ENCODE measurements around the gene IFT122. TPM values are rescaled to one million over a fixed set of nuclear protein-coding genes. Genes with fewer than 3 reads are reported as not detected.
A peak's percentile ranks its signal among the peaks of the same experiment; 100 is the strongest.
"Not testable (repeated sequence)": the region's sequence is repeated elsewhere in the genome, so short reads cannot be mapped to it uniquely, and the experiment has no call there.

IFT122 gene
- total RNA-seq, 1 donor from 2014 or later, result 27.1 TPM

DNA sequence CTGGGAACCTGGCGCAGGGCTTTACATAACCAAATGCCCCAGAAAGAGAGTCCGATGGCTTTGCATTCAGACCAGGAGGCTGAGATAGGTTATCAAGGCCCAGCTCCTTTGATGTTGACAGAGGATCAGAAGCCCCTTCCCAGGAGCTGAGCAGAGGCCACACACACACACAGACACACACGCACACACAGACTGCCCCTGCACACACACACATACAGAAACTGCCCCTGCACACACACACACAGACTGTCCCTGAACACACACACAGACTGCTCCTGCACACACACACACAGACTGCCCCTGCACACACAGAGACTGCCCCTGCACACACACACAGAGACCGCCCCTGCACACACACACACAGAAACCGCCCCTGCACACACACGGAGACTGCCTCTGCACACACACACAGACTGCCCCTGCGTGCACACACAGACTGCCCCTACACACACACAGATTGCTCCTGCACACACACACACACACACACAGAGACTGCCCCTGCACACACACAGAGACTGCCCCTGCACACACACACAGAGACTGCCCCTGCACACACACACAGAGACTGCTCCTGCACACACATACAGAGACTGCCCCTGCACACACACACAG, 75.9 kb downstream of the IFT122 start:
- not testable (repeated sequence) for DNase-seq (ENCODE audit: low read depth in 2 of 2)

DNA sequence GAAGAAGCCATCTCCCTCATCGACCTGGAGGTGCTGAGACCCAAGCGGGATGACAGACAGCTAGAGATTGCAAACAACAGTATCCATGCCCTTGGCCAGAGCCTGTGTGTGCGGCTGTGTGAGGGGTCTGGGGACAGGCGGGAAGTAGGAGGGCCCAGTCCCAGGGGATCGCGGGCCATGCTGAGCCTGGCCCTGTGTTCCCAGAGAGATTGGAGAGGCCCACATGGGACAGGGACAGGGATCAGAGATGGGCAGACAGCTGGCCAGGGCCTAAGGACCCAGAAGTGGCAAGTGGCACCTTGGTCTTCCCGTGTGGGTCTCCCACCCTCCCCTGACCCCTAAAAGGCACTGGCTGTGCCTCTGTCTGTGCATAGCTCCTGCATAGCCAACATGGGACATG, 77.5 kb downstream of the IFT122 start:
- no peak for DNase-seq (ENCODE audit: low read depth in 2 of 2)

DNA sequence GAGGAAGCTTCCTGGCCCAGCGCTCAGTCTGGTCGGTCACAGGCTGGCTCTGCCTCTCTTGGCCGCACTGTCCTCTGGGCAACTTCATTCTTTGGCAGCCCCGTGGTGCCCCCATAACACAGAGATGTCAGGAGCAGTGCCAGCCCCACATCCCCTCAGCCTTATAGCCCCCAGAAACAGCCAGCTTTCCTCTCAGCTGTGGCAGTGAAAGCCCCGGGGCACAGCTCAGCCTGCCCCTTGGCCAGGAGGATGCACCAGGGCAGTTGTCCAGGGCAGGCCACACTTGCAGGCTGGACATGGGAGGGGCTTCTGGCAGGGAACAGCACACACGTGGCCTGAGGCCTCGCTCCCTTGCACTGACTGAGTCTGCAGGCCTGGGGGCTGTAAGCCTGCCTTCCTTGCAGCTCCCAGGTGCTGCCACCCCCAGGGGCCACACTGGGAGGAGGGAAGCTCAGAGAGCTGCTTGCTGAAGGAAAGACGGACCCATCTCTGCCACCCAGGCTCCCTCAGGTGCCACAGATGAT, 78.1 kb downstream of the IFT122 start:
- no peak for DNase-seq (ENCODE audit: low read depth in 2 of 2)

DNA sequence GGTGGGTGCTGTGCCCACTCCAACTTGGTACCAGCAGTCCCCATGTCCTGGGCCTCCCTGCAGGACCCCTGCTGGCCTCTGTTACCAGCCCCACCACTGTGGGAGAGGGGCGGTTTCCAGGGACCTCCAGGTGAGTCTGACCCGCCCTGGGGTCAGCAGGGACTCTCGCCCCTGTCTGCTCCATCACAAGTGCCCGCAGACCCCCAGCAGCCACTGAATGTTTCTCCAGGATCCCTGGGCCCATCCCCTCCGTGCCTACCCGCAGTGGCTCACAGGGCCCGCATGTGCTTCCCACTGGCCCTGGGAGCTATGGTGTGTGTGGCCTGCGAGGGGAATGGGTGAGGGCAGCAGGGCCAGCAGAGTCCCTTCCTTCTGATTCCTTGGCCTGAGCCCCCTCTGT, 78.6 kb downstream of the IFT122 start:
- DNase-seq (ENCODE audit: low read depth in 2 of 2), result no peak

DNA sequence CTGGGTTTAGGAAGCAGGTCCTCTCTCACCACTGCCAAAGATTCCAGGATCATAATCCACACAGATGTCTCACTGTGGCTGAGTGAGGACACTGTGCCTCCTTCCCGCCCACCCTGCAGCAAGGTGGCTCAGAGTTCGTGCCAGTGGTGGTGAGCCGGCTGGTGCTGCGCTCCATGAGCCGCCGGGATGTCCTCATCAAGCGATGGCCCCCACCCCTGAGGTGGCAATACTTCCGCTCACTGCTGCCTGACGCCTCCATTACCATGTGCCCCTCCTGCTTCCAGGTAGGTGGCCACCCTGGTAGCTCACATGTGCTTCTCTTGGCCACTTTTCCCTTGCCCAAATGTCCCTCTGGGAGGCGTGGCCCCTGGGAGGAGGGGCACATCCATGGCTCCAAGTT, 79.4 kb downstream of the IFT122 start:
- no peak for DNase-seq (ENCODE audit: low read depth in 2 of 2)

DNA sequence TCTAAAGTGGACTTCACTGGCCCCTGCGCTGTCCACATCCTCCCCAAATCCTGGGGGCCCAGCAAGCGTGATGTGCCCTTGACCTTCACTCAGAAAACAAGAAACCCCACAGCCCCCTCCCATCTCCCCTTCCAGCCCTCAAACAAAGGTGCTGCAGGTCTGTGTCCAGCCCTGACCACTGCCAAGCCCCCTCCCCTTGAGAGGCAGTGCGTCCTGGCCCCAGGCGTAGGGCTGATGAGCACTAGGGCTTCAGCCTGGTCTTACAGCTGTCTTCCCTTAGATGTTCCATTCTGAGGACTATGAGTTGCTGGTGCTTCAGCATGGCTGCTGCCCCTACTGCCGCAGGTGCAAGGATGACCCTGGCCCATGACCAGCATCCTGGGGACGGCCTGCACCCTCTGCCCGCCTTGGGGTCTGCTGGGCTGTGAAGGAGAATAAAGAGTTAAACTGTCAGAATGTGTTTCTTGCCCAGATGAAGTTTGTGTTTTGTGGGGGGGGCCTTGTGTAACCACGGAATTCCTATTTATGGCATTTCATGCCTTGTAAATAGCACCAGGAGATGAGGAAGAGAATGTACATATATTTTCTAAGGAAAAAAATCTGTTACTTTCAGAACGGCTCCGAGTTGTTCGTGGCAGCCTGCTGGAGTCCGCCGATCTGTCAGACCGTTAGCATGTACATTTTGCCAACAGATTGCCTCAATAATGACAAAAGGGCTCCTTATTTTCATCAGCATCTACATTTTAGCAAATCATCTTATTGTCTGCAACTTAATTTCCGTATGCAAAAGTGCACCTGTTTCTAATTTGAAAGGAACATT, 80.1 kb downstream of the IFT122 start:
- no peak for DNase-seq (ENCODE audit: low read depth in 2 of 2)

DNA sequence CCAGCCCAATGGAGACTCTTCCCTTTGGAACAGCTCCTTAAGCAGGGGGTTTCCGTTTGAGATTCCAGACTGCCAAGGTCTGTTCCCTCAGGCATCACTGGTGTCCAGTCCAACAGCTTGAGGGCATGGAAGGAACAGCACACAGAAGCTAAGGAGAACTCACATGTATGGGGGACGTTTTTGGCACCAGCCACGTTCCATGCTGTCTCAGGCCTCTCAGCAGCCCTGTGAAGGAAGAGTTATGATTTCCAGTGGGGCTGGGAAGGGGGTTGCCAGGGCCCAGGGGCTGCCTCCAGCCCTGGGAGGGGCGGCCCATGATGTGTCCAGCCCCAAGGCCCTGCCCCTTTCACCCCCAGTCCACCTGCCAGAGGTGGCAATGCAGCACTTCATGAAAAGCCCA, 80.9 kb downstream of the IFT122 start:
- no peak for DNase-seq (ENCODE audit: low read depth in 2 of 2)

DNA sequence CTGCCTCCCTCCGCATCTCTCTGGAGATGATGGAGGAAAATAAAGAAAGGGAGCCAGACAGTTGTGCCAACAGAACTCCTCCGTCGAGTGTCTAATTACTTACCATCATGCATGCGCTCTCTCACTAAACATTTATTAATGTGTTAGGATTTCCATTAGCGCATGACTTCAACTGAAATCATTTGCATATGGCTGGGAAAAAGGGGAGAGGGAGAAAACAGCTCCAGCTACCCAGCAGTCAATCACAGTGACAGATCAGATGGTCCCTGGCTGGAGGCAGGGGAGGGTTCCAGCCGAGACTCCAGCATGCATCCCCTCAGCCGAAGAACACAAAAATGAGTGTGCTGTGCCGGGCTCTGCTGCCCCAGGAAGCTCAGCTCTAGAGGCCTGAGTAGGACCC, 81.6 kb downstream of the IFT122 start:
- DNase-seq (ENCODE audit: low read depth in 2 of 2), result no peak

DNA sequence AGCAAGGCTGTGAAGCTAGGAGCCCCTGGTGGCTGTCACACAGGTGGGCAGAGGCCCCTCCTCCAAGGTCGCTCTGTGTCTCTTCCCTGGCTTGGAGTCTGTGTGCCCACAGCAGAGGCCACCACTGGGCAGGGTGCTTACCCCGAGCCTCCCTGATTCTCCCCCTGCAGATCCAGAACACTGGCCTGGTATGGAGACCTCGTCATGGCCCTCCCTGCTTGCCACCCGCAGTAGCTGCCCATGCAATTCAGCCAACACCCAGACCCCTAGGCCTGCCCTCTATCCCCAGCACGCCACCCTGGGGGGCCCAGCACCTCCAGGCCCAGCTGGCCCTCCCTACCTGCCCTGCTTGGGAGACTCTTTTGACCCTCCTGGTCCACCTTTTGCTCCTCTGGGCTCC, 82.9 kb downstream of the IFT122 start:
- DNase-seq (ENCODE audit: low read depth in 2 of 2), result no peak

DNA sequence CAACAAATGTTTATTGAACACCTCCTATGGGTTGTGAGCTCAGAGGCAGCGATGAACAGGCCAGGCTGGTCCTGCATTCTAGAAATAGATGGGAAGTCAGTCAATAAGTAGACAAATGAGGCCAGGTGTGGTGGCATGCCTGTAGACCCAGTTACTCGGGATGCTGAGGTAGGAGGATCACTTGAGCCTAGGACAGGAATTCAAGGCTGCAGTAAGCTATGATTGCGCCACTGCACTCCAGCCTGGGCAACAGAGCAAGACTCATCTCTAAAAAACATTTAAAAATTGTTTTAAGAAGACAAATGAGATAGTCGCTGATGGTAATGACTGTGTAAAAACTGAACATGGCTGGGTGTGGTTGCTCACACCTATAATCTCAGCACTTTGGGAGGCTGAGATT, 84.1 kb downstream of the IFT122 start:
- DNase-seq (ENCODE audit: low read depth in 2 of 2), result no peak

DNA sequence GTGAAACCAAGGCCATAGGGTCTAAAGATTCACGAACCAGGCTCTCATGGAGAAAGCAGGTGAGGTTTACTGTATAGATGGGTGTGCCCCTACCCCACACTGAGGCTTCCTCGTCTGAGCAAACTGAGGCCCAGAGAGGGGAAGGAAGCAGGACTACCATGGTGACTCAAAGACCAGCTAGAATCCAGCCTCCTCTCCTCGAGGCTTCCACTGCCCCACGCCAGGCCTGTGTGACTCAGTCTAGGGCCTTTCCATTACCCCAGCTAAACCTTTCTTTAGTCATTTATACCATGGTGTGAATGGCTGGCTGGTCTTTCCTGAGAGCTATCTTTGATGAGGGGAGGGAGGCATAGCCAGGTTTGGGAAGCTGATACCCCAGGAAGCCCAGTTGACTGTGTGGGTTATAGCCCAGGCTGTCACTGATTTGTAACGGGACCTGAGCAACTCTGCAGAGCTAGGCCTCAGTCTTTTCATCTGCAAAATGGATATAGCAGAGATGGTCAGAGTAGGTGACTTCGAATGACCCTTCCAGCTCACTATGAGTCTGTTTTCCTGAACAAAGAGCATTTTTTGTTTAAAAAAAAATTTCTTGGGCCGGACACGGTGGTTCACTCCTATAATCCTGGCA, 85.4 kb downstream of the IFT122 start:
- DNase-seq (ENCODE audit: low read depth in 2 of 2), result peak in 1 of 2 donors; percentile 50

DNA sequence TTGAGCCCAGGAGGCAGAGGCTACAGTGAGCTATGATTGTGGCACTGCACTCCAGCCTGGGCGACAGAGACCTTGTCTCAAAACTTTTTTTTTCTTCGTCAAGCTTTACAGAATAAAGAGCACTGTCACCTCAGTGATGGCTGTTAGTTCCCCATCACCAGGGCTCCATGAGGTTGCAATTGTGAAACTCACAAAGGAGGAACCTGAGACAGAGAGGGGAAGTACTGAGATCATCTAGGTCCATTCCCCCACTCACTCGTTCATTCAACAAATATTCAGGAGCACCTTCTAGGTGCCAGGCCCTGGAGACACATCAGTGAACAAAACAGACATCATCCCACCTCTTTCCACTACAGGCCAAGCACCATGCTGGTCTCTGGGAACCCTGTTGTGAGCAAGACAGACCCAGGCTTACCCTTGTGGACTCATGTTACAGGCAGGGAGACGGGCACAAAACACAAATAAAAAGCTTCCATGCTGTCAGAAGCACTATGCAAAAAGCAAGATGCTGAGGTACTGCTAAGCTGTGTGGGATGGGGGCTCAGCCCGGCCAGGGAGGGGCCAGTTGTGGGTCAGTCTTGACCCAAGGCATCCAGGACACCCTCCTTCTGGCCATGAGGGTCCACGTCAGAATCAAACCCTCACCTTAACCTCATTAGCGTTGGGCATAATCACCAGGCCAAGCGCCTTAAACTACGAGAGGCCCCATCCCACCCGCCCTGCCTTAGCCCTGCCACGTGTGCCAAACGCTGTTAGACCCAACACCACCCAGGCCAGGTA, 86.3 kb downstream of the IFT122 start:
- no peak for DNase-seq (ENCODE audit: low read depth in 2 of 2)

DNA sequence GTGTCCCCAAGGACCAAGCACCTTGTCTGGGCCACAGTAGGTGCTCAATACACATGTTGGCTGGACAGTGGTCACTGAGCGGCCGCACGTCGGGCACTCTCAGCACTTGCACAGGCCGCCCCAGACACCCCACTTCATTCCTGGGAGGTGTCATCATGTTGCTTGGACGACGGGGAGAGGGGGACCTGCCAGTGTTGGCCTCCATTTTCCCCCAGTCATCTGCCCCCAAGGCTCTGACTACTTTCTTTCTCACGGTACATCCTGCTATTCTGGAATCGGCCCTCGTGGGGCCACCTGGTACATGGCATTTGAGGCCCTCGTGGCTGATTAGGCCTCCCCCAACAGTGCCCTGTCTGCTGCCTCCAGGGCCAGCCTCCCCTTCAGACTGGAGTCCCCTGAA, 87.2 kb downstream of the IFT122 start:
- DNase-seq (ENCODE audit: low read depth in 2 of 2), result no peak

DNA sequence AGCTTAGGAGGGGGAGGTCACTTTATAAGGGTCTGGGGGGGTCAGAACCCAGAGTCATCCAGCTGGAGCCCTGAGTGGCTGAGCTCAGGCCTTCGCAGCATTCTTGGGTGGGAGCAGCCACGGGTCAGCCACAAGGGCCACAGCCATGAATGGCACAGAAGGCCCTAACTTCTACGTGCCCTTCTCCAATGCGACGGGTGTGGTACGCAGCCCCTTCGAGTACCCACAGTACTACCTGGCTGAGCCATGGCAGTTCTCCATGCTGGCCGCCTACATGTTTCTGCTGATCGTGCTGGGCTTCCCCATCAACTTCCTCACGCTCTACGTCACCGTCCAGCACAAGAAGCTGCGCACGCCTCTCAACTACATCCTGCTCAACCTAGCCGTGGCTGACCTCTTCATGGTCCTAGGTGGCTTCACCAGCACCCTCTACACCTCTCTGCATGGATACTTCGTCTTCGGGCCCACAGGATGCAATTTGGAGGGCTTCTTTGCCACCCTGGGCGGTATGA, 88.6 kb downstream of the IFT122 start, which contains the start of gene RHO:
Gene RHO (plus strand): TSS at position 51 of the 512 bp plus-strand sequence. CDS start 95 bp downstream, at position 146.
- no peak for DNase-seq (ENCODE audit: low read depth in 2 of 2)

DNA sequence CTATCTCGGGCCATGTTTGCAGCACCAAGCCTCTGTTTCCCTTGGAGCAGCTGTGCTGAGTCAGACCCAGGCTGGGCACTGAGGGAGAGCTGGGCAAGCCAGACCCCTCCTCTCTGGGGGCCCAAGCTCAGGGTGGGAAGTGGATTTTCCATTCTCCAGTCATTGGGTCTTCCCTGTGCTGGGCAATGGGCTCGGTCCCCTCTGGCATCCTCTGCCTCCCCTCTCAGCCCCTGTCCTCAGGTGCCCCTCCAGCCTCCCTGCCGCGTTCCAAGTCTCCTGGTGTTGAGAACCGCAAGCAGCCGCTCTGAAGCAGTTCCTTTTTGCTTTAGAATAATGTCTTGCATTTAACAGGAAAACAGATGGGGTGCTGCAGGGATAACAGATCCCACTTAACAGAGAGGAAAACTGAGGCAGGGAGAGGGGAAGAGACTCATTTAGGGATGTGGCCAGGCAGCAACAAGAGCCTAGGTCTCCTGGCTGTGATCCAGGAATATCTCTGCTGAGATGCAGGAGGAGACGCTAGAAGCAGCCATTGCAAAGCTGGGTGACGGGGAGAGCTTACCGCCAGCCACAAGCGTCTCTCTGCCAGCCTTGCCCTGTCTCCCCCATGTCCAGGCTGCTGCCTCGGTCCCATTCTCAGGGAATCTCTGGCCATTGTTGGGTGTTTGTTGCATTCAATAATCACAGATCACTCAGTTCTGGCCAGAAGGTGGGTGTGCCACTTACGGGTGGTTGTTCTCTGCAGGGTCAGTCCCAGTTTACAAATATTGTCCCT, 89.6 kb downstream of the IFT122 start:
- DNase-seq (ENCODE audit: low read depth in 2 of 2), result no peak

DNA sequence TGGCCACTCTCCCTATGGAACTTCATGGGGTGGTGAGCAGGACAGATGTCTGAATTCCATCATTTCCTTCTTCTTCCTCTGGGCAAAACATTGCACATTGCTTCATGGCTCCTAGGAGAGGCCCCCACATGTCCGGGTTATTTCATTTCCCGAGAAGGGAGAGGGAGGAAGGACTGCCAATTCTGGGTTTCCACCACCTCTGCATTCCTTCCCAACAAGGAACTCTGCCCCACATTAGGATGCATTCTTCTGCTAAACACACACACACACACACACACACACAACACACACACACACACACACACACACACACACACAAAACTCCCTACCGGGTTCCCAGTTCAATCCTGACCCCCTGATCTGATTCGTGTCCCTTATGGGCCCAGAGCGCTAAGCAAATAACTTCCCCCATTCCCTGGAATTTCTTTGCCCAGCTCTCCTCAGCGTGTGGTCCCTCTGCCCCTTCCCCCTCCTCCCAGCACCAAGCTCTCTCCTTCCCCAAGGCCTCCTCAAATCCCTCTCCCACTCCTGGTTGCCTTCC, 90.3 kb downstream of the IFT122 start:
- DNase-seq (ENCODE audit: low read depth in 2 of 2), result peak; percentile 4 to 24

DNA sequence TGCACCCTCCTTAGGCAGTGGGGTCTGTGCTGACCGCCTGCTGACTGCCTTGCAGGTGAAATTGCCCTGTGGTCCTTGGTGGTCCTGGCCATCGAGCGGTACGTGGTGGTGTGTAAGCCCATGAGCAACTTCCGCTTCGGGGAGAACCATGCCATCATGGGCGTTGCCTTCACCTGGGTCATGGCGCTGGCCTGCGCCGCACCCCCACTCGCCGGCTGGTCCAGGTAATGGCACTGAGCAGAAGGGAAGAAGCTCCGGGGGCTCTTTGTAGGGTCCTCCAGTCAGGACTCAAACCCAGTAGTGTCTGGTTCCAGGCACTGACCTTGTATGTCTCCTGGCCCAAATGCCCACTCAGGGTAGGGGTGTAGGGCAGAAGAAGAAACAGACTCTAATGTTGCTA, 90.8 kb downstream of the IFT122 start:
- DNase-seq (ENCODE audit: low read depth in 2 of 2), result no peak

DNA sequence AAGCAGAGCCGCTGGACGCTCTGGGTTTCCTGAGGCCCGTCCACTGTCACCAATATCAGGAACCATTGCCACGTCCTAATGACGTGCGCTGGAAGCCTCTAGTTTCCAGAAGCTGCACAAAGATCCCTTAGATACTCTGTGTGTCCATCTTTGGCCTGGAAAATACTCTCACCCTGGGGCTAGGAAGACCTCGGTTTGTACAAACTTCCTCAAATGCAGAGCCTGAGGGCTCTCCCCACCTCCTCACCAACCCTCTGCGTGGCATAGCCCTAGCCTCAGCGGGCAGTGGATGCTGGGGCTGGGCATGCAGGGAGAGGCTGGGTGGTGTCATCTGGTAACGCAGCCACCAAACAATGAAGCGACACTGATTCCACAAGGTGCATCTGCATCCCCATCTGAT, 91.7 kb downstream of the IFT122 start:
- no peak for DNase-seq (ENCODE audit: low read depth in 2 of 2)

DNA sequence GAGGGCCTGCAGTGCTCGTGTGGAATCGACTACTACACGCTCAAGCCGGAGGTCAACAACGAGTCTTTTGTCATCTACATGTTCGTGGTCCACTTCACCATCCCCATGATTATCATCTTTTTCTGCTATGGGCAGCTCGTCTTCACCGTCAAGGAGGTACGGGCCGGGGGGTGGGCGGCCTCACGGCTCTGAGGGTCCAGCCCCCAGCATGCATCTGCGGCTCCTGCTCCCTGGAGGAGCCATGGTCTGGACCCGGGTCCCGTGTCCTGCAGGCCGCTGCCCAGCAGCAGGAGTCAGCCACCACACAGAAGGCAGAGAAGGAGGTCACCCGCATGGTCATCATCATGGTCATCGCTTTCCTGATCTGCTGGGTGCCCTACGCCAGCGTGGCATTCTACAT, 92.2 kb downstream of the IFT122 start:
- DNase-seq (ENCODE audit: low read depth in 2 of 2), result no peak

DNA sequence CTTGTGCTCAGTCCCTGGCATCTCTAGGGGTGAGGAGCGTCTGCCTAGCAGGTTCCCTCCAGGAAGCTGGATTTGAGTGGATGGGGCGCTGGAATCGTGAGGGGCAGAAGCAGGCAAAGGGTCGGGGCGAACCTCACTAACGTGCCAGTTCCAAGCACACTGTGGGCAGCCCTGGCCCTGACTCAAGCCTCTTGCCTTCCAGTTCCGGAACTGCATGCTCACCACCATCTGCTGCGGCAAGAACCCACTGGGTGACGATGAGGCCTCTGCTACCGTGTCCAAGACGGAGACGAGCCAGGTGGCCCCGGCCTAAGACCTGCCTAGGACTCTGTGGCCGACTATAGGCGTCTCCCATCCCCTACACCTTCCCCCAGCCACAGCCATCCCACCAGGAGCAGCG, 93.4 kb downstream of the IFT122 start:
- DNase-seq (ENCODE audit: low read depth in 2 of 2), result no peak

Data from dermis microvascular lymphatic vessel endothelial cell (primary cell).